K562 (cell line): Measurements from ENCODE around the gene UBE2G2. TPM values are rescaled to one million over a fixed set of nuclear protein-coding genes. Genes with fewer than 3 reads are reported as not detected.
A peak's percentile ranks its signal among the peaks of the same experiment; 100 is the strongest.

Source experiments
- ARID2 ChIP-seq: fragments of 450-650 bp; IDR thresholded peaks from 2 replicates; pipeline ENCODE4 v1.6.1; 2017; ENCODE audit warnings: antibody characterized with exemption, mild to moderate bottlenecking
- EGR1 ChIP-seq: fragments of 450-650 bp; conservative IDR thresholded peaks from 2 replicates; pipeline ENCODE4 v1.6.1; 2017; ENCODE audit warnings: mild to moderate bottlenecking
- HDAC1 ChIP-seq, 2 experiments: fragments of 450-650 bp; IDR thresholded peaks; 2 replicates each; pipeline ENCODE4 v1.6.1; 2016 to 2017; ENCODE audit warnings: inconsistent platforms in 1 of 2, mild to moderate bottlenecking in 1 of 2, moderate library complexity in 1 of 2
- IRF2 ChIP-seq: sonication (generic); formaldehyde crosslinking; IDR thresholded peaks from 2 replicates; pipeline ENCODE4 v1.8.1; 2022; ENCODE audit warnings: mild to moderate bottlenecking, missing genetic modification reagents
- KDM1A ChIP-seq, 2 experiments: fragments of 450-650 bp; IDR thresholded peaks; 2 replicates each; pipeline ENCODE4 v1.6.1; 2016; ENCODE audit warnings: mild to moderate bottlenecking in 2 of 2
- MLX ChIP-seq, 2 experiments: fragments of 450-650 bp in 1 of 2; sonication (generic) in 1 of 2; formaldehyde crosslinking; conservative IDR thresholded peaks; 2 replicates each; pipeline versions ENCODE4 v1.4.0 to v1.8.1; 2020 to 2022; ENCODE audit warnings: mild to moderate bottlenecking in 1 of 2, missing genetic modification reagents in 1 of 2
- MYNN ChIP-seq, 2 experiments: sonication (generic); formaldehyde crosslinking in 1 of 2; IDR thresholded peaks; 2 replicates each; pipeline versions ENCODE4 v1.5.0 to v1.6.1; 2016 to 2020; ENCODE audit warnings: antibody characterized with exemption in 1 of 2, missing genetic modification reagents in 1 of 2
- NCOR1 ChIP-seq: fragments of 450-650 bp; IDR thresholded peaks from 2 replicates; pipeline ENCODE4 v1.6.1; 2016; ENCODE audit warnings: mild to moderate bottlenecking, moderate library complexity
- NR3C1 ChIP-seq: sonication (generic); formaldehyde crosslinking; IDR thresholded peaks from 2 replicates; pipeline ENCODE4 v1.8.1; 2022; ENCODE audit warnings: missing genetic modification reagents
- PHB ChIP-seq: fragments of 250-450 bp; sonication (Bioruptor Pico); IDR thresholded peaks from 2 replicates; pipeline ENCODE4 v1.5.0; 2021
- PHF20 ChIP-seq: fragments of 450-650 bp; IDR thresholded peaks from 2 replicates; pipeline ENCODE4 v1.6.1; 2018; ENCODE audit not compliant: partially characterized antibody
- POLR2B ChIP-seq: fragments of 450-650 bp; IDR thresholded peaks from 2 replicates; pipeline ENCODE4 v1.6.1; 2018; ENCODE audit warnings: low read depth; ENCODE audit not compliant: partially characterized antibody
- RBFOX2 ChIP-seq: fragments of 200-400 bp; formaldehyde crosslinking; IDR thresholded peaks from 2 replicates; pipeline ENCODE4 v1.6.1; 2017; ENCODE audit warnings: low read depth, mild to moderate bottlenecking, low read length, moderate library complexity
- STAT5A ChIP-seq: IDR thresholded peaks from 2 replicates; pipeline ENCODE4 v1.6.1; 2012; ENCODE audit warnings: low read length, inconsistent platforms, borderline replicate concordance
- TARDBP ChIP-seq: fragments of 450-650 bp; IDR thresholded peaks from 2 replicates; pipeline ENCODE4 v1.6.1; 2016
- TFAM ChIP-seq: fragments of 250-450 bp; sonication (Bioruptor Pico); conservative IDR thresholded peaks from 2 replicates; pipeline ENCODE4 v1.5.0; 2021; ENCODE audit warnings: mild to moderate bottlenecking, moderate library complexity
- ZBTB26 ChIP-seq: fragments of 450-650 bp; formaldehyde crosslinking; IDR thresholded peaks from 2 replicates; pipeline ENCODE4 v1.4.0; 2022; ENCODE audit warnings: missing genetic modification characterization
- polyA plus RNA-seq, 8 experiments: library from polyadenylated mRNA; depleted of rRNA in 4 of 8; stranded (reverse) in 5 of 8; unstranded in 3 of 8; fragments of >200 nt; fragmentation: Nextera tagmentation in 2 of 8; fragmentation: Illumina TruSeq in 1 of 8; extraction: Ambion mirVana in 2 of 8; extraction: Trizol in 1 of 8; gene quantifications; 2 replicates each; pipeline versions ENCODE4 v1.2.1 to v1.2.3, GENCODE V29; 2011 to 2014; ENCODE audit warnings: inconsistent platforms in 1 of 8, missing spikeins in 1 of 8
- total RNA-seq, 7 experiments: library from RNA; depleted of rRNA in 6 of 7; stranded (reverse); fragments of >200 nt in 6 of 7; fragmentation: Illumina TruSeq in 2 of 7; extraction: Trizol in 2 of 7; gene quantifications; 2 replicates each; pipeline versions ENCODE4 v1.2.1 to v1.2.3, GENCODE V29; 2011 to 2021; ENCODE audit warnings: low replicate concordance in 1 of 7
- TF ChIP-seq, protein P1 (sequence below): sonication (generic); formaldehyde crosslinking; IDR thresholded peaks from 2 replicates; pipeline ENCODE4 v1.4.0; 2020; ENCODE audit warnings: mild to moderate bottlenecking, missing genetic modification reagents
- TF ChIP-seq, protein P2 (sequence below): sonication (generic); formaldehyde crosslinking; IDR thresholded peaks from 2 replicates; pipeline ENCODE4 v1.8.0; 2023; ENCODE audit warnings: mild to moderate bottlenecking, missing genetic modification reagents
- TF ChIP-seq, protein P3 (sequence below): fragments of 450-650 bp; formaldehyde crosslinking; IDR thresholded peaks from 2 replicates; pipeline ENCODE4 v1.4.0; 2022; ENCODE audit warnings: missing genetic modification characterization
- TF ChIP-seq, protein P4 (sequence below): IDR thresholded peaks from 2 replicates; pipeline ENCODE4 v1.6.1; 2014; ENCODE audit warnings: antibody characterized with exemption

Gene UBE2G2
- total and polyA plus RNA-seq, 9 of the 15 experiments (the other 6 are each of a cell fraction or from before 2014, with no cell fraction given), result 47.5 to 225 (median 140) TPM

DNA sequence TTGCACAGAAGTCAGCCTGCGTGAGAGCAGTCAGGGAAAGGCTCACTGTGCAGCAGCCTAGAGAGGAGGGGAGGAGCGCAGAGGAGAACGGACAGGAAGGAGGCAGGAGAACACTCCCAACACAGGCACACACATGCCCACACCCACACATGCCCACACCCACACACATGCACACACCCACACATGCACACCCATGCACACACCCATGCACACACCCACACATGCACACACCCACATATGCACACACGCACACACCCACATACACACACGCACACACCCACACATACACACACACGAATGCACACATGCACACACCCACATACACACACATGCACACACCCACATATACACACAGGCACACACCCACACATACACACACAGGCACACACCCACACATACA, 9.2 kb upstream of the UBE2G2 start (continued):
- TF ChIP-seq, protein P1, sequence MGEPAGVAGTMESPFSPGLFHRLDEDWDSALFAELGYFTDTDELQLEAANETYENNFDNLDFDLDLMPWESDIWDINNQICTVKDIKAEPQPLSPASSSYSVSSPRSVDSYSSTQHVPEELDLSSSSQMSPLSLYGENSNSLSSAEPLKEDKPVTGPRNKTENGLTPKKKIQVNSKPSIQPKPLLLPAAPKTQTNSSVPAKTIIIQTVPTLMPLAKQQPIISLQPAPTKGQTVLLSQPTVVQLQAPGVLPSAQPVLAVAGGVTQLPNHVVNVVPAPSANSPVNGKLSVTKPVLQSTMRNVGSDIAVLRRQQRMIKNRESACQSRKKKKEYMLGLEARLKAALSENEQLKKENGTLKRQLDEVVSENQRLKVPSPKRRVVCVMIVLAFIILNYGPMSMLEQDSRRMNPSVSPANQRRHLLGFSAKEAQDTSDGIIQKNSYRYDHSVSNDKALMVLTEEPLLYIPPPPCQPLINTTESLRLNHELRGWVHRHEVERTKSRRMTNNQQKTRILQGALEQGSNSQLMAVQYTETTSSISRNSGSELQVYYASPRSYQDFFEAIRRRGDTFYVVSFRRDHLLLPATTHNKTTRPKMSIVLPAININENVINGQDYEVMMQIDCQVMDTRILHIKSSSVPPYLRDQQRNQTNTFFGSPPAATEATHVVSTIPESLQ, result no peak
- TF ChIP-seq MYNN (IDR thresholded peaks at IDR 0.05) (peak; percentile 84), MYNN (CRISPR knock-in tag; IDR thresholded peaks at IDR 0.05) (no peak), STAT5A (peak; percentile 39; the same call in 1 of the 2 replicates), PHB (CRISPR knock-in tag) (no peak), TFAM (no peak), IRF2 (peak; percentile 47; the same call in 1 of the 2 replicates), KDM1A (IDR thresholded peaks at IDR 0.05) (peak in 1 of 2 experiments; percentile 96; a peak in 2 of 4 replicates), POLR2B (peak; percentile 43), HDAC1 (IDR thresholded peaks at IDR 0.05) (0 out of 4 replicates have a peak, but pooled peaks of 1 of the 2 experiments have one; percentile 19), MLX (CRISPR knock-in tag; conservative IDR thresholded peaks at IDR 0.05) (no peak), RBFOX2 (peak; percentile 56; the same call in 1 of the 2 replicates), TARDBP (peak; percentile 56; the same call in 1 of the 2 replicates), NR3C1 (CRISPR knock-in tag) (0 out of 2 replicates have a peak, but pooled peaks have one; percentile 44), EGR1 (peak; percentile 99), ZBTB26 (0 out of 2 replicates have a peak, but pooled peaks have one; percentile 47), PHF20 (peak; percentile 51), ARID2 (peak; percentile 72; the same call in 1 of the 2 replicates), NCOR1 (peak; percentile 16; the same call in 1 of the 2 replicates)
- TF ChIP-seq, protein P2, sequence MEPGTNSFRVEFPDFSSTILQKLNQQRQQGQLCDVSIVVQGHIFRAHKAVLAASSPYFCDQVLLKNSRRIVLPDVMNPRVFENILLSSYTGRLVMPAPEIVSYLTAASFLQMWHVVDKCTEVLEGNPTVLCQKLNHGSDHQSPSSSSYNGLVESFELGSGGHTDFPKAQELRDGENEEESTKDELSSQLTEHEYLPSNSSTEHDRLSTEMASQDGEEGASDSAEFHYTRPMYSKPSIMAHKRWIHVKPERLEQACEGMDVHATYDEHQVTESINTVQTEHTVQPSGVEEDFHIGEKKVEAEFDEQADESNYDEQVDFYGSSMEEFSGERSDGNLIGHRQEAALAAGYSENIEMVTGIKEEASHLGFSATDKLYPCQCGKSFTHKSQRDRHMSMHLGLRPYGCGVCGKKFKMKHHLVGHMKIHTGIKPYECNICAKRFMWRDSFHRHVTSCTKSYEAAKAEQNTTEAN (CRISPR knock-in tag), result peak; percentile 75; the same call in 1 of the 2 replicates
- TF ChIP-seq, protein P3, sequence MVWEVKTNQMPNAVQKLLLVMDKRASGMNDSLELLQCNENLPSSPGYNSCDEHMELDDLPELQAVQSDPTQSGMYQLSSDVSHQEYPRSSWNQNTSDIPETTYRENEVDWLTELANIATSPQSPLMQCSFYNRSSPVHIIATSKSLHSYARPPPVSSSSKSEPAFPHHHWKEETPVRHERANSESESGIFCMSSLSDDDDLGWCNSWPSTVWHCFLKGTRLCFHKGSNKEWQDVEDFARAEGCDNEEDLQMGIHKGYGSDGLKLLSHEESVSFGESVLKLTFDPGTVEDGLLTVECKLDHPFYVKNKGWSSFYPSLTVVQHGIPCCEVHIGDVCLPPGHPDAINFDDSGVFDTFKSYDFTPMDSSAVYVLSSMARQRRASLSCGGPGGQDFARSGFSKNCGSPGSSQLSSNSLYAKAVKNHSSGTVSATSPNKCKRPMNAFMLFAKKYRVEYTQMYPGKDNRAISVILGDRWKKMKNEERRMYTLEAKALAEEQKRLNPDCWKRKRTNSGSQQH (CRISPR knock-in tag), result 0 out of 2 replicates have a peak, but pooled peaks have one; percentile 42
- TF ChIP-seq, protein P4, sequence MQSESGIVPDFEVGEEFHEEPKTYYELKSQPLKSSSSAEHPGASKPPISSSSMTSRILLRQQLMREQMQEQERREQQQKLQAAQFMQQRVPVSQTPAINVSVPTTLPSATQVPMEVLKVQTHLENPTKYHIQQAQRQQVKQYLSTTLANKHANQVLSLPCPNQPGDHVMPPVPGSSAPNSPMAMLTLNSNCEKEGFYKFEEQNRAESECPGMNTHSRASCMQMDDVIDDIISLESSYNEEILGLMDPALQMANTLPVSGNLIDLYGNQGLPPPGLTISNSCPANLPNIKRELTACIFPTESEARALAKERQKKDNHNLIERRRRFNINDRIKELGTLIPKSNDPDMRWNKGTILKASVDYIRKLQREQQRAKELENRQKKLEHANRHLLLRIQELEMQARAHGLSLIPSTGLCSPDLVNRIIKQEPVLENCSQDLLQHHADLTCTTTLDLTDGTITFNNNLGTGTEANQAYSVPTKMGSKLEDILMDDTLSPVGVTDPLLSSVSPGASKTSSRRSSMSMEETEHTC, result no peak
